ENCODE results near the gene RNF121. TPM values are rescaled to one million over a fixed set of nuclear protein-coding genes. Genes with fewer than 3 reads are reported as not detected.
A peak's percentile ranks its signal among the peaks of the same experiment; 100 is the strongest.

The RNF121 gene
- total and polyA plus RNA-seq, 2 donors (not counting 1 experiment from before 2014, with no cell fraction given), result 31.7 to 56.0 TPM

- Histone ChIP-seq H3K9me3 (ENCODE audit: control extremely low read depth in 1 of 3, control insufficient read depth in 2 of 3, insufficient read depth in 1 of 3, low read length in 2 of 3) (no peaks in the 10 kb centered on the region), H3K4me3 (ENCODE audit: control extremely low read depth in 1 of 5, extremely low read depth in 1 of 5, insufficient read depth in 1 of 5, low read depth in 2 of 5, low read length in 4 of 5) (peak overlapping the region; percentile 72 to 86 (median 83)), H3K27me3 (replicated peaks in 1 of 4; ENCODE audit: control extremely low read depth in 1 of 4, control insufficient read depth in 3 of 4, insufficient read depth in 4 of 4, low read length in 3 of 4) (no peaks in the 10 kb centered on the region), H2AFZ (ENCODE audit: insufficient read depth, low read depth, low read length, poor library complexity, severe bottlenecking) (peak overlapping the region; percentile 98), H4K20me1 (ENCODE audit: control insufficient read depth, insufficient read depth, low read length, poor library complexity, severe bottlenecking) (peaks cover 7% of the 10 kb centered on the region), H3K79me2 (ENCODE audit: control insufficient read depth, insufficient read depth, low read length) (peaks cover 100% of the 10 kb centered on the region), H3K4me1 (ENCODE audit: control insufficient read depth in 2 of 2, insufficient read depth in 2 of 2, low read length in 2 of 2) (peaks cover 38 to 46% of the 10 kb centered on the region in 2 donors), H3K9ac (ENCODE audit: low read length) (peak overlapping the region; percentile 94), H3K36me3 (replicated peaks in 1 of 2; ENCODE audit: control extremely low read depth in 1 of 2, control insufficient read depth in 1 of 2, extremely low read depth in 1 of 2, insufficient read depth in 2 of 2, low read length in 1 of 2) (no peaks in the 10 kb centered on the region), H3K4me2 (replicated peaks; ENCODE audit: low read depth, low read length, poor library complexity, severe bottlenecking) (peak overlapping the region; percentile 90), H3K27ac (ENCODE audit: low read length in 2 of 2) (peak overlapping the region; percentile 72 to 92)
- DNase-seq, result peak; percentile 23
- ATAC-seq (ENCODE audit: low read depth), result no peak
- no peaks in the 10 kb centered on the region for H3K9me3 Mint-ChIP-seq (ENCODE audit: insufficient read depth)
- H3K4me1 Mint-ChIP-seq, result peaks cover 18% of the 10 kb centered on the region
- intact Hi-C loops (cut with micrococcal nuclease), result loop anchor here (5.0 kb wide), 1 partner anchor 50 kb away; no protein-coding TSS in a partner anchor
- ChIA-PET POLR2A (interaction anchor here (1.4 kb wide), 1 partner anchor 71 kb away, joined by 6 read pairs; the partner anchor contains the start of gene ANAPC15), CTCF (interaction anchor here (0.7 to 8.5 kb wide), 5 partner anchors 15 to 101 kb away, joined by 3 to 117 read pairs (median 3); no protein-coding TSS in a partner anchor)
- TF ChIP-seq CTCF (IDR thresholded peaks at IDR 0.05), result no peak
- no peak for TF ChIP-seq EZH2 (IDR thresholded peaks at IDR 0.05; ENCODE audit: borderline replicate concordance, insufficient read depth, low read depth, low read length, poor library complexity, severe bottlenecking)
- no peak overlapping the region for H3K4me3 Mint-ChIP-seq
- H3K27ac Mint-ChIP-seq, result no peak overlapping the region
- 0% methylated on average over 1 of the region's 5 CpGs for WGBS (ENCODE audit: insufficient coverage)
- no peaks in the 10 kb centered on the region for H3K27me3 Mint-ChIP-seq
These were observed 113.4 kb downstream of the RNF121 start for GRCh38 chr11:72042064-72042745.

- H3K9me3 Mint-ChIP-seq (ENCODE audit: insufficient read depth), result no peaks in the 10 kb centered on the region
- ChIA-PET POLR2A (no interaction called here), CTCF (no interaction called here)
- Histone ChIP-seq H3K79me2 (ENCODE audit: control insufficient read depth, insufficient read depth, low read length) (peaks cover 96% of the 10 kb centered on the region), H3K9ac (ENCODE audit: low read length) (no peak overlapping the region), H3K9me3 (ENCODE audit: control extremely low read depth in 1 of 3, control insufficient read depth in 2 of 3, insufficient read depth in 1 of 3, low read length in 2 of 3) (no peaks in the 10 kb centered on the region), H3K4me1 (ENCODE audit: control insufficient read depth in 2 of 2, insufficient read depth in 2 of 2, low read length in 2 of 2) (peaks cover 12 to 16% of the 10 kb centered on the region in 2 donors), H3K4me2 (replicated peaks; ENCODE audit: low read depth, low read length, poor library complexity, severe bottlenecking) (no peak overlapping the region), H2AFZ (ENCODE audit: insufficient read depth, low read depth, low read length, poor library complexity, severe bottlenecking) (no peak overlapping the region), H3K36me3 (replicated peaks in 1 of 2; ENCODE audit: control extremely low read depth in 1 of 2, control insufficient read depth in 1 of 2, extremely low read depth in 1 of 2, insufficient read depth in 2 of 2, low read length in 1 of 2) (peaks cover 0 to 3% of the 10 kb centered on the region in 2 experiments), H3K27ac (ENCODE audit: low read length in 2 of 2) (no peak overlapping the region), H3K4me3 (ENCODE audit: control extremely low read depth in 1 of 5, extremely low read depth in 1 of 5, insufficient read depth in 1 of 5, low read depth in 2 of 5, low read length in 4 of 5) (no peak overlapping the region), H4K20me1 (ENCODE audit: control insufficient read depth, insufficient read depth, low read length, poor library complexity, severe bottlenecking) (no peaks in the 10 kb centered on the region), H3K27me3 (replicated peaks in 1 of 4; ENCODE audit: control extremely low read depth in 1 of 4, control insufficient read depth in 3 of 4, insufficient read depth in 4 of 4, low read length in 3 of 4) (no peaks in the 10 kb centered on the region)
- DNase-seq (no peak), ATAC-seq (ENCODE audit: low read depth) (no peak)
- no peak overlapping the region for H3K4me3 Mint-ChIP-seq
- H3K27ac Mint-ChIP-seq, result no peak overlapping the region
- H3K4me1 Mint-ChIP-seq, result peaks cover 18% of the 10 kb centered on the region
- intact Hi-C loops (cut with micrococcal nuclease), result no loop called here
- TF ChIP-seq CTCF (IDR thresholded peaks at IDR 0.05), result no peak
- TF ChIP-seq EZH2 (IDR thresholded peaks at IDR 0.05; ENCODE audit: borderline replicate concordance, insufficient read depth, low read depth, low read length, poor library complexity, severe bottlenecking), result no peak
- 100% methylated on average over 3 of the region's 5 CpGs for WGBS (ENCODE audit: insufficient coverage)
- no peaks in the 10 kb centered on the region for H3K27me3 Mint-ChIP-seq
These were observed 117.0 kb downstream of the RNF121 start for GRCh38 chr11:72045849-72046248.
